GM23248 (cell line): ENCODE results near the gene SEC24C. TPM values are rescaled to one million over a fixed set of nuclear protein-coding genes. Genes with fewer than 3 reads are reported as not detected.

ENCODE experiments used
- DNase-seq: peaks from one replicate; pipeline ENCODE4 v3.0.0-alpha.2; 2015
- H2AFZ ChIP-seq: fragments of 200-600 bp; sonication (generic); 2 replicates; pipeline ENCODE4 v1.6.1; 2016; ENCODE audit warnings: antibody characterized with exemption
- H3F3A ChIP-seq: fragments of 200-600 bp; sonication (generic); 2 replicates; pipeline ENCODE4 v1.6.1; 2016; ENCODE audit warnings: mild to moderate bottlenecking, antibody characterized with exemption, mixed run types; ENCODE audit not compliant: insufficient read depth
- H3K27ac ChIP-seq: fragments of 200-600 bp; sonication (generic); 2 replicates; pipeline ENCODE4 v1.5.1; 2016; ENCODE audit warnings: mild to moderate bottlenecking
- H3K27me3 ChIP-seq: fragments of 200-600 bp; sonication (generic); replicated peaks from 2 replicates; pipeline ENCODE4 v1.6.1; 2016; ENCODE audit warnings: mild to moderate bottlenecking; ENCODE audit not compliant: insufficient read depth
- H3K36me3 ChIP-seq: fragments of 200-600 bp; sonication (generic); 2 replicates; pipeline ENCODE4 v1.6.1; 2016; ENCODE audit warnings: low read depth, mild to moderate bottlenecking
- H3K4me1 ChIP-seq: fragments of 200-600 bp; sonication (generic); 2 replicates; pipeline ENCODE4 v1.6.1; 2016; ENCODE audit warnings: mild to moderate bottlenecking; ENCODE audit not compliant: insufficient read depth
- H3K4me2 ChIP-seq: fragments of 200-600 bp; sonication (generic); one replicate; pipeline ENCODE4 v1.6.1; 2016; ENCODE audit warnings: mild to moderate bottlenecking; ENCODE audit not compliant: unreplicated experiment
- H3K4me3 ChIP-seq: fragments of 200-600 bp; sonication (generic); 2 replicates; pipeline ENCODE4 v1.5.1; 2016; ENCODE audit warnings: mild to moderate bottlenecking
- H3K79me2 ChIP-seq: fragments of 200-600 bp; sonication (generic); 2 replicates; pipeline ENCODE4 v1.6.1; 2016; ENCODE audit warnings: mild to moderate bottlenecking; ENCODE audit not compliant: insufficient read depth
- H3K9ac ChIP-seq: fragments of 200-600 bp; sonication (generic); 2 replicates; pipeline ENCODE4 v1.6.1; 2016; ENCODE audit warnings: mild to moderate bottlenecking
- H3K9me2 ChIP-seq: fragments of 200-600 bp; sonication (generic); 2 replicates; pipeline ENCODE4 v1.6.1; 2016; ENCODE audit warnings: mixed run types, mild to moderate bottlenecking, moderate library complexity; ENCODE audit not compliant: insufficient read depth
- H3K9me3 ChIP-seq: fragments of 200-600 bp; sonication (generic); one replicate; pipeline ENCODE4 v1.6.1; 2017; ENCODE audit warnings: low read depth
- H4K20me1 ChIP-seq: fragments of 200-600 bp; sonication (generic); 2 replicates; pipeline ENCODE4 v1.6.0; 2016; ENCODE audit not compliant: insufficient read depth
- EZH2 ChIP-seq: fragments of 200-600 bp; sonication (generic); IDR thresholded peaks from 2 replicates; pipeline ENCODE4 v1.6.1; 2018; ENCODE audit warnings: antibody characterized with exemption, mild to moderate bottlenecking; ENCODE audit not compliant: insufficient read depth, poor library complexity, severe bottlenecking
- EZH2phosphoT487 ChIP-seq: fragments of 200-600 bp; sonication (generic); IDR thresholded peaks from 2 replicates; pipeline ENCODE4 v1.6.1; 2018; ENCODE audit warnings: antibody characterized with exemption, moderate library complexity, mild to moderate bottlenecking, low read depth; ENCODE audit not compliant: insufficient read depth
- WGBS, 2 experiments: methylation state at CpG; one replicate each; pipeline ENCODE4 v1.1.6; 2015 to 2017; ENCODE audit warnings: low lambda C conversion rate in 2 of 2, low coverage in 1 of 2; ENCODE audit errors: missing lambda C conversion rate in 2 of 2; 5-methylcytosine and 5-hydroxymethylcytosine counted together
- in situ Hi-C: fragments of 300-500 bp; cut with MboI; formaldehyde crosslinking; loops from 2 replicates; pipeline ENCODE4 v1.15.0; 2020
- polyA plus RNA-seq: library from polyadenylated mRNA; unstranded; fragments of >200 nt; fragmentation: Nextera tagmentation; extraction: Ambion mirVana; gene quantifications from 2 replicates; pipeline ENCODE4 v1.2.1, GENCODE V29; 2016
- total RNA-seq: library from RNA; depleted of rRNA; stranded (reverse); fragments of >200 nt; shearing (Covaris generic); gene quantifications from 2 replicates; pipeline ENCODE4 v1.2.3, GENCODE V29; 2014

SEC24C gene
- total and polyA plus RNA-seq, 2 experiments from 2014 or later = 30.6 to 87.1 TPM

- H3K9me3 ChIP-seq = no peaks in the 10 kb centered on the region
- in situ Hi-C loops = no loop called here
- no peak overlapping the region for H2AFZ ChIP-seq
- H3K27me3 ChIP-seq = no peaks in the 10 kb centered on the region
- no peak overlapping the region for H3K27ac ChIP-seq
- no peak for TF ChIP-seq EZH2phosphoT487
- TF ChIP-seq EZH2 = no peak
- H3K4me1 ChIP-seq = no peaks in the 10 kb centered on the region
- H3K4me2 ChIP-seq = no peak overlapping the region
- 73 to 80% methylated on average over 9 of the region's 9 CpGs for WGBS, 2 experiments
- no peak overlapping the region for H3K9ac ChIP-seq
- H3K79me2 ChIP-seq = no peaks in the 10 kb centered on the region
- peaks cover 30% of the 10 kb centered on the region for H3F3A ChIP-seq
- H3K9me2 ChIP-seq = no peaks in the 10 kb centered on the region
- H3K4me3 ChIP-seq = no peak overlapping the region
- peaks cover 39% of the 10 kb centered on the region for H3K36me3 ChIP-seq
- DNase-seq = no peak
- H4K20me1 ChIP-seq = no peaks in the 10 kb centered on the region
These were observed 55.9 kb downstream of the SEC24C start for GRCh38 chr10:73799899-73800559.

GRCh38 chr10:73800560-73801252 is 56.5 kb downstream of the SEC24C start:
- 81% methylated on average over 14 to 20 of the region's 20 CpGs for WGBS, 2 experiments
- Histone ChIP-seq H3K4me3 (no peak overlapping the region), H3K4me1 (no peaks in the 10 kb centered on the region), H3K27ac (no peak overlapping the region), H3K4me2 (no peak overlapping the region), H3K27me3 (no peaks in the 10 kb centered on the region), H3K9me2 (no peaks in the 10 kb centered on the region), H3F3A (peaks cover 30% of the 10 kb centered on the region), H4K20me1 (no peaks in the 10 kb centered on the region), H3K36me3 (peaks cover 37% of the 10 kb centered on the region), H3K9ac (no peak overlapping the region), H3K79me2 (no peaks in the 10 kb centered on the region), H2AFZ (no peak overlapping the region), H3K9me3 (no peaks in the 10 kb centered on the region)
- in situ Hi-C loops = no loop called here
- TF ChIP-seq EZH2 (no peak), EZH2phosphoT487 (no peak)
- no peak for DNase-seq

GRCh38 chr10:73801253-73801590 is 57.0 kb downstream of the SEC24C start:
- no peaks in the 10 kb centered on the region for H3K9me3 ChIP-seq
- H3K9me2 ChIP-seq = no peaks in the 10 kb centered on the region
- H3K9ac ChIP-seq = no peak overlapping the region
- H3K27ac ChIP-seq = no peak overlapping the region
- no peaks in the 10 kb centered on the region for H4K20me1 ChIP-seq
- no peak overlapping the region for H3K4me2 ChIP-seq
- no peaks in the 10 kb centered on the region for H3K27me3 ChIP-seq
- H3K4me3 ChIP-seq = no peak overlapping the region
- no peaks in the 10 kb centered on the region for H3K79me2 ChIP-seq
- H3F3A ChIP-seq = peaks cover 30% of the 10 kb centered on the region
- no peak for DNase-seq
- peaks cover 40% of the 10 kb centered on the region for H3K36me3 ChIP-seq
- no peak overlapping the region for H2AFZ ChIP-seq
- WGBS, 2 experiments = 84 to 86% methylated on average over 13 of the region's 13 CpGs
- in situ Hi-C loops = no loop called here
- TF ChIP-seq EZH2phosphoT487 (no peak), EZH2 (no peak)
- no peaks in the 10 kb centered on the region for H3K4me1 ChIP-seq

- no peaks in the 10 kb centered on the region for H3K9me3 ChIP-seq
- H3K36me3 ChIP-seq = peaks cover 50% of the 10 kb centered on the region
- TF ChIP-seq EZH2 (no peak), EZH2phosphoT487 (no peak)
- H3K27ac ChIP-seq = no peak overlapping the region
- H3K9me2 ChIP-seq = no peaks in the 10 kb centered on the region
- H2AFZ ChIP-seq = no peak overlapping the region
- no peak overlapping the region for H3K4me3 ChIP-seq
- in situ Hi-C loops = no loop called here
- no peak overlapping the region for H3K4me2 ChIP-seq
- no peak overlapping the region for H3K9ac ChIP-seq
- peak; percentile 45 for DNase-seq
- H3K4me1 ChIP-seq = no peaks in the 10 kb centered on the region
- peaks cover 10% of the 10 kb centered on the region for H3K79me2 ChIP-seq
- H3F3A ChIP-seq = peaks cover 27% of the 10 kb centered on the region
- no peaks in the 10 kb centered on the region for H3K27me3 ChIP-seq
- H4K20me1 ChIP-seq = no peaks in the 10 kb centered on the region
- WGBS, 2 experiments = 63 to 75% methylated on average over 11 of the region's 11 CpGs
These were observed 58.3 kb downstream of the SEC24C start for GRCh38 chr10:73802276-73802991.
